Hepatocyte (in vitro differentiated cells): ENCODE measurements around the gene PKM. TPM values are rescaled to one million over a fixed set of nuclear protein-coding genes. Genes with fewer than 3 reads are reported as not detected.

Experiments
- DNase-seq: peaks from one replicate; pipeline ENCODE4 v3.0.0-alpha.2; 2016; ENCODE audit warnings: low spot score
- H2AFZ ChIP-seq: fragments of 200-600 bp; sonication (generic); 2 replicates; pipeline ENCODE4 v1.6.0; 2016; ENCODE audit warnings: antibody characterized with exemption, mild to moderate bottlenecking
- H3K27ac ChIP-seq: fragments of 200-600 bp; sonication (generic); 2 replicates; pipeline ENCODE4 v1.5.1; 2016; ENCODE audit warnings: mild to moderate bottlenecking
- H3K27me3 ChIP-seq: fragments of 200-600 bp; sonication (generic); 2 replicates; pipeline ENCODE4 v1.6.1; 2016
- H3K36me3 ChIP-seq: fragments of 200-600 bp; sonication (generic); replicated peaks from 2 replicates; pipeline ENCODE4 v1.5.1; 2016; ENCODE audit warnings: low read depth; ENCODE audit not compliant: insufficient read depth
- H3K4me1 ChIP-seq: fragments of 200-600 bp; sonication (generic); 2 replicates; pipeline ENCODE4 v1.5.1; 2016; ENCODE audit warnings: mild to moderate bottlenecking, moderate library complexity; ENCODE audit not compliant: insufficient read depth
- H3K4me2 ChIP-seq: fragments of 200-600 bp; sonication (generic); 2 replicates; pipeline ENCODE4 v1.6.0; 2016
- H3K4me3 ChIP-seq: fragments of 200-600 bp; sonication (generic); 2 replicates; pipeline ENCODE4 v1.5.1; 2016; ENCODE audit warnings: mild to moderate bottlenecking
- H3K79me2 ChIP-seq: fragments of 200-600 bp; sonication (generic); 2 replicates; pipeline ENCODE4 v1.6.0; 2017; ENCODE audit warnings: mild to moderate bottlenecking
- H3K9me2 ChIP-seq: fragments of 200-600 bp; sonication (generic); replicated peaks from 2 replicates; pipeline ENCODE4 v1.6.0; 2017; ENCODE audit warnings: mild to moderate bottlenecking; ENCODE audit not compliant: insufficient read depth
- H3K9me3 ChIP-seq: fragments of 200-600 bp; sonication (generic); 2 replicates; pipeline ENCODE4 v1.5.1; 2016; ENCODE audit warnings: low read depth, mild to moderate bottlenecking
- H4K20me1 ChIP-seq: fragments of 200-600 bp; sonication (generic); 2 replicates; pipeline ENCODE4 v1.6.0; 2016; ENCODE audit warnings: mild to moderate bottlenecking; ENCODE audit not compliant: insufficient read depth, poor library complexity, severe bottlenecking
- EZH2 ChIP-seq: fragments of 200-600 bp; sonication (generic); IDR thresholded peaks from 2 replicates; pipeline ENCODE4 v1.6.1; 2016; ENCODE audit warnings: antibody characterized with exemption, mild to moderate bottlenecking, borderline replicate concordance
- EZH2phosphoT487 ChIP-seq: fragments of 200-600 bp; sonication (generic); IDR thresholded peaks from one replicate; pipeline ENCODE4 v1.6.1; 2018; ENCODE audit warnings: antibody characterized with exemption, mild to moderate bottlenecking, low read depth, moderate library complexity; ENCODE audit not compliant: unreplicated experiment, severe bottlenecking
- WGBS: methylation state at CpG from one replicate; pipeline ENCODE4 v1.1.6; 2016; ENCODE audit warnings: low lambda C conversion rate; ENCODE audit errors: missing lambda C conversion rate; 5-methylcytosine and 5-hydroxymethylcytosine counted together
- polyA plus RNA-seq: library from polyadenylated mRNA; unstranded; fragments of >200 nt; fragmentation: Nextera tagmentation; extraction: Ambion mirVana; gene quantifications from 2 replicates; pipeline ENCODE4 v1.2.1, GENCODE V29; 2016
- total RNA-seq: library from RNA; depleted of rRNA; stranded (reverse); fragments of >200 nt; gene quantifications from 2 replicates; pipeline ENCODE4 v1.2.3, GENCODE V29; 2014
- TF ChIP-seq, protein P1 (sequence below): fragments of 200-600 bp; sonication (generic); IDR thresholded peaks from 2 replicates; pipeline ENCODE4 v1.5.1; 2016; ENCODE audit warnings: antibody characterized with exemption, mild to moderate bottlenecking; ENCODE audit not compliant: poor library complexity

Gene PKM
- total and polyA plus RNA-seq, 2 experiments from 2014 or later = 314 to 376 TPM

DNA sequence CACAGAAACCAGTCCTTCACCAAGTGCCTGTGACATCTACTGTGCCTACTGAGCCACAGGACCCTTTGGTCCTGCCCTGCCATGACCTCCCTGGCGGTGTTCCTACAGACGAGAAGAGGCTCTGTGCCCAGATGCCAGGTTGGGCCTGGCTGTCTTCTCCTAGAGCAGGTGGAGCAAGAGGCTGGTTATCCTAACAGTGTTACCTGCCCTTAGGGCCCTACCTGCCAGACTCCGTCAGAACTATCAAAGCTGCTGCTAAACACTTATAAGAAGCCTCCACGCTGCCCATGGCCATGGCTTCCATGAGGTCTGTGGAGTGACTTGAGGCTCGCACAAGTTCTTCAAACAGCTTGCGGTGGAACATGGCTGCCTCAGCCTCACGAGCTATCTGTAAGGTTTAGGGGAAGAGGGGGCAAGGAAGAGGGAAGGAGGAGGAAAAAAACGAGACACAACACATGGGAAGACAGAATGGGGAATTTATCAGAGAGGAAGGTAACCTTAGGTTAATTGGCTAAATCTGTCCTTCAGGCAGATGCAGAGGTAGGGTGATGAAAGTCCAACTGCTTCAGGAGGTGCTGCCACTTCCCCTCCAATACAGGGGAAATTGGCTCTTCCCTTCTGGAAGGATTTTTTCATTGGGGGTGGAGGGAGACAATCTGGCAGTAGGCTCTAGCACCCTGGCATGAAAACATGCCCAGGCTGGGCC, 28.0 kb downstream of the PKM start:
- no peak overlapping the region for H3K4me2 ChIP-seq
- H3K27me3 ChIP-seq = peaks cover 2% of the 10 kb centered on the region
- no peak overlapping the region for H3K27ac ChIP-seq
- no peak for TF ChIP-seq EZH2phosphoT487
- TF ChIP-seq, protein P1, sequence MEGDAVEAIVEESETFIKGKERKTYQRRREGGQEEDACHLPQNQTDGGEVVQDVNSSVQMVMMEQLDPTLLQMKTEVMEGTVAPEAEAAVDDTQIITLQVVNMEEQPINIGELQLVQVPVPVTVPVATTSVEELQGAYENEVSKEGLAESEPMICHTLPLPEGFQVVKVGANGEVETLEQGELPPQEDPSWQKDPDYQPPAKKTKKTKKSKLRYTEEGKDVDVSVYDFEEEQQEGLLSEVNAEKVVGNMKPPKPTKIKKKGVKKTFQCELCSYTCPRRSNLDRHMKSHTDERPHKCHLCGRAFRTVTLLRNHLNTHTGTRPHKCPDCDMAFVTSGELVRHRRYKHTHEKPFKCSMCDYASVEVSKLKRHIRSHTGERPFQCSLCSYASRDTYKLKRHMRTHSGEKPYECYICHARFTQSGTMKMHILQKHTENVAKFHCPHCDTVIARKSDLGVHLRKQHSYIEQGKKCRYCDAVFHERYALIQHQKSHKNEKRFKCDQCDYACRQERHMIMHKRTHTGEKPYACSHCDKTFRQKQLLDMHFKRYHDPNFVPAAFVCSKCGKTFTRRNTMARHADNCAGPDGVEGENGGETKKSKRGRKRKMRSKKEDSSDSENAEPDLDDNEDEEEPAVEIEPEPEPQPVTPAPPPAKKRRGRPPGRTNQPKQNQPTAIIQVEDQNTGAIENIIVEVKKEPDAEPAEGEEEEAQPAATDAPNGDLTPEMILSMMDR = no peak
- no peak for TF ChIP-seq EZH2
- no peak overlapping the region for H2AFZ ChIP-seq
- H4K20me1 ChIP-seq = no peaks in the 10 kb centered on the region
- no peaks in the 10 kb centered on the region for H3K9me2 ChIP-seq
- DNase-seq = no peak
- no peaks in the 10 kb centered on the region for H3K9me3 ChIP-seq
- WGBS = 94% methylated on average over 8 of the region's 8 CpGs
- no peaks in the 10 kb centered on the region for H3K4me1 ChIP-seq
- H3K4me3 ChIP-seq = no peak overlapping the region
- H3K79me2 ChIP-seq = no peaks in the 10 kb centered on the region
- no peaks in the 10 kb centered on the region for H3K36me3 ChIP-seq

DNA sequence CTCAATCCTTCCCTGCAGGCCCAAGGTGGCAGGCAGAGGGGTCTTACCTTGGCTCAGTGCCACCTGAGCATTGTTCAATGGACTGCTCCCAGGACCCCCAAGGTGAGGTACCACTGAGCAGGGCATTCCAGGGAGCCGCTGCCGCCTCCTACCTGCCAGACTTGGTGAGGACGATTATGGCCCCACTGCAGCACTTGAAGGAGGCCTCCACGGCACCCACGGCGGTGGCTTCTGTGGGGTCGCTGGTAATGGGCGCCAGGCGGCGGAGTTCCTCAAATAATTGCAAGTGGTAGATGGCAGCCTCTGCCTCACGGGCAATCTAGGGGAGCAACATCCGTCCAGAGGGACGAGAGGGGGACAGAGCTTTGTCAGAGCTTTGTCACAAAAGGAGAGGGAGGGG, 28.7 kb downstream of the PKM start:
- Histone ChIP-seq H3K4me3 (no peak overlapping the region), H4K20me1 (no peaks in the 10 kb centered on the region), H3K4me2 (no peak overlapping the region), H3K4me1 (no peaks in the 10 kb centered on the region), H3K79me2 (no peaks in the 10 kb centered on the region), H3K27me3 (peaks cover 4% of the 10 kb centered on the region), H2AFZ (no peak overlapping the region), H3K36me3 (no peaks in the 10 kb centered on the region), H3K9me2 (no peaks in the 10 kb centered on the region), H3K9me3 (no peaks in the 10 kb centered on the region), H3K27ac (no peak overlapping the region)
- TF ChIP-seq EZH2 (no peak), EZH2phosphoT487 (no peak)
- TF ChIP-seq, protein P1 = no peak
- WGBS = 95% methylated on average over 13 of the region's 13 CpGs
- DNase-seq = no peak

DNA sequence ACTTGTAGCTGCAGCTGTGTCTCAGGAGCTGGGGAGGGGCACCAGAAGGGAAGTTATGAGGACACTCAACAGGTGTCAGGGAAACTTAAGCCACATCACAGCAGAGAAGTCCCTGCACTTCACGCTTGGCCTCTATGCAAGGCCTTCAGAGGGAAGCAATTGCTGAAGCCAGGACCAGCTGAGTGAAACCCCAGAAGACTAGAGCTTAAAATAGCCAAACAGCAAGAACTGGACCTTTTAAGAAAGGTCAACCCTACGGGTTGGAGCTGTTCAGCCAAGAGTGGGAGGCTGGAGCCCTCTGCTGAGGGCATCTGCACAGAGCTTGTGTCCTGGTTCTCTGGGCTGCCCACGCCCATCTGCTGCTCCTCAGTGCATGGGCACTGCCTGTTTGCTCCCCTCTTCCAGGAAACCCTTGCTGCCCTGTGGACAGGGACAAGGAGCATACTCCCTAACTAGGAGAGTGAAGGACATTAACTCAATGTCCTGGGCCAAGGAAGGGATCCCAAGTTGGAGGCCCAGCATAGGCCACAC, 29.5 kb downstream of the PKM start:
- no peaks in the 10 kb centered on the region for H3K4me1 ChIP-seq

More for the DNA sequence above, 29.5 kb downstream of the PKM start:
- H4K20me1 ChIP-seq = no peaks in the 10 kb centered on the region
- H3K4me2 ChIP-seq = no peak overlapping the region
- 88% methylated on average over 3 of the region's 3 CpGs for WGBS
- no peak for DNase-seq
- no peak for TF ChIP-seq EZH2phosphoT487
- TF ChIP-seq, protein P1 = no peak
- no peak for TF ChIP-seq EZH2
- no peak overlapping the region for H3K4me3 ChIP-seq
- no peaks in the 10 kb centered on the region for H3K79me2 ChIP-seq
- peaks cover 11% of the 10 kb centered on the region for H3K27me3 ChIP-seq
- H3K36me3 ChIP-seq = no peaks in the 10 kb centered on the region
- H3K27ac ChIP-seq = no peak overlapping the region
- H3K9me2 ChIP-seq = no peaks in the 10 kb centered on the region
- no peaks in the 10 kb centered on the region for H3K9me3 ChIP-seq
- H2AFZ ChIP-seq = no peak overlapping the region
